NCI-H2107 treated with DMSO at 0.1 percent for 48 hours (cell line): ENCODE data around the gene HMX3.
"Not testable (repeated sequence)": the region's sequence is repeated elsewhere in the genome, so short reads cannot be mapped to it uniquely, and the experiment has no call there.

ENCODE experiments used
- DNase-seq: peaks from one replicate; lab custom pipeline; 2025; ENCODE audit not compliant: unreplicated experiment; lab: John Stamatoyannopoulos, UW

HMX3 gene

DNA sequence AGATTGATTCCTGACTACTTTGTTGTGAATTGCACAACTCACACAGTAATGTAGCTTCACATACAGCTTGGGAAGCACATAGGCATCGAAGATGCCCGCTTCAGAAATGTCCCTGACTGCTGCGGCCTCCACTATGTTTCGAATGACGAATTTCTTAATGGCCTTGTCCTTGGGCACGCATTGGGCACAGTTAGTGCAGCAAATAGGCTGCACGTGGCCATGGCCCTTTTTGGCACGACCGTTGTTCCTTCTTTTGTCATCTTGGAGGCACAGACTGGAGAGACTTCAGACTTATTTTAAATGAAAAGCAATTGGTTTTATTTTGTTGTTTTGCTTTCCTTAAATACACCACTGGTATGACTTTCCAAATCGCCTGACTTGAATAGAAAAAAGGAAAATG is 35.8 kb downstream of the HMX3 start:
- DNase-seq = not testable (repeated sequence)

DNA sequence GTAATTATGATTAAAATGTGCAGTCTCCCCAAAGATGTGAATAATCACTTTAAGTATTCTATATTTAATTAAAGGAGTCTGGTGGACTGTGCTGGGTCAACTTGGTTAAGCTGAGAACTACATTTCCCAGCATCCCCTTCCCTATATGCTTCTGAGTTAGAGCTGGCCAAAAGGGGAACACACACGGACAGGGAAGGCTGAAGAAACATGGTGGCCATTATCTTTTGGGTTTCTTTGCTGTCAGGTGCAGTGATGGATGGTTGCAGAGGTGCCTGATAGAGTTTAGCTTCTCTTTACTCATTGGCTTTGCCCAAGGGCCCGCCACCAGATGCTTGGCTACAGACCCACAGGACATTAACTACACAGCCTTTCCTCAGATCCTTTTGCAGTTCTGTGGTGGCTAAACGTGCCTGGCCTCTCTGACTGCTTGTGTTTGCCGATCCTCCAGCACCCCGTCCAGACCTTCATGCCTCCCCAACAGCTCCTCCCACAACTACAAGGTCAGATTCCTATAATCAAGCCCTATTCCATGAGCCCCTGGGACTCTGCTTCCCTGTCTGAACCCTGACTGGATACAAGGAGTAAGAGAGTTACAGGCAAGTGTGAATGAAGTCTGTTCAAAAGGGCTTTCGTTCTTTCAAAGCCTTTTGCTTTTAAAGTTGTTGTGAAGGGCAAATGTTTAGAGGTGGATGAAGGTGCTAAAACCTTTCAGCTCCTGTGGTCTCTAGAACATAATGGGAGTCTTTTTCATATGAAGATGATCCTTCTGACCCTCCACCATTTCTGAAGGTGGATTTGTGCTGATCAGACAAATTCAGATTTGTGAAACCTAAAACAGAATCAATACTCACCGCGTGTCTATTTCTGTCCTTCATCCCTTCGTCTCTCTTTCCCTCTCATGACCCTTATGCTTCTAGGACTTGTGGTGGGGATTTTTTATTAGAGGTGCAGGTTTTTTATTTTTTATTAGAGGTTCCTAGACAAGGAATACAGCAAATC is 39.9 kb downstream of the HMX3 start:
- DNase-seq = no peak

DNA sequence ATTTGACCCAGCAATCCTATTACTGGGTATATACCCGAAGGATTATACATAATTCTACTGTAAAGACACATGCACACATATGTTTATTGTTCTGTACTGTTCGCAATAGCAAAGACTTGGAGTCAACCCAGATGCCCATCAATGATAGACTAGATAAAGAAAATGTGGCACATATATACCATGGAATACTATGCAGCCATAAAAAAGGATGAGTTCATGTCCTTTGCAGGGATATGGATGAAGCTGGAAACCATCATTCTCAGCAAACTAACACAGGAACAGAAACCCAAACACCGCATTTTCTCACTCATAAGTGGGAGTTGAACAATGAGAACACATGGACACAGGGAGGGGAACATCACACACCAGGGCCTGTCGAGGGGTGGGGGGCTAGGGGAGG is 42.6 kb downstream of the HMX3 start:
- DNase-seq = not testable (repeated sequence)

DNA sequence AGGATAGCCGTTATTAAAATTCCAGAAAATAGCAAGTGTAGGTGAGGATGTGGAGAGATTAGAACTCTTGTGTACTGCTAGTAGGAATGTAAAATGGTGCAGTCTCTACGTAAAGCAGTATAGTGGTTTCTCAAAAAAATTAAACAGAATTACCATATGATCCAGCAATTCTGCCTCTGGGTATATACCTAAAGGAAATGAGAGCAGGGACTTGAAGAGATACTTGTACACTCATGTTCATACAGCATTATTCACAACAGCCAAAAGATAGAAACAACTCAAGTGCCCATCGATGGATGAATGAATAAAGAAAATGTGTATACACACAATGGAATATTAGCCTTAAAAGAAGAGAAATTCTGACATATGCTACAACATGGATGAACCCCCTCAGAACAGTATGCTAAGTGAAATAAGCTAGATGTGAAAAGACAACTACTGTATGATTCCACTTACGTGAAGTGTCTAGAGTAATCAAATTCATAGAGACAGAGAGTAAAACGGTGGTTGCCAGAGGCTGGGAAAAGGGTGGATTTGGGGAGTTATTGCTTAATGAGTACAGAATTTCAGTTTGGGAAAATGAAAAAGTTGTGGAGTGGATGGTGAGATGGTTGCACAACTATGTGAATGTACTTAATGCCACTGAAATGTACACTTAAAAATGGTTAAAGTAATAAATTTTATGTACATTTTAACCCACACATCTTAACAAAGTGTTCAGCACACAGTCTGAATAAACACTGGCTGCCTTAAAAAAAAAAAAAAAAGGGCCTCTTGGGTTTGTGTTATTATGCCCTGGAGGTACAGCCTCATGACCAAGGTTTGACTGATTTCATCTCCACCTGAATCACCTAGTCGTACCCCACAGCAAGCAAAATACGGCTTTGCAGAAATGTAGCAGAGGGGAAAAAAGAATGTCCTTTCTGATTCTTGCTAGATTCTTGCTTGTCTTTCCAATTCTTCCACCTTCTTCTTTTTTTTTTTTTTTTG is 44.6 kb downstream of the HMX3 start:
- no peak for DNase-seq

DNA sequence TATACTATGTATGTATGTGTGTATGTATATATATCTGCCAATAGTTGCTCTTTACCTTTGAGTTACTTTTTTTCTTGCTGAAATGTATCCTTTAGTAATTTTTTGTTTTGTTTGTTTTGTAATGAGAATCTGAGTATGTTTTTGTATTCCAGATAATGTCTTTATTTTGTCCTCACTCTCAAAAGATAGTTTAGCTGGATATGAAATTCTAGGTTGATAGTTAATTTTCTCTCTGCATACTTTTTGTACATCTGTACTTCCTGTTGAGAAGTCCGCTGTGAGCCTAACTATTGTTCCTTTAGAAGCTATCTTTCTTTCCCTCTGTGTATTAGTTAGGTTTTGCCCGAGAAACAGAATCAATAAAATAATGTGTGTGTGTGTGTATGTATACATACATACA is 48.0 kb downstream of the HMX3 start:
- no peak for DNase-seq

DNA sequence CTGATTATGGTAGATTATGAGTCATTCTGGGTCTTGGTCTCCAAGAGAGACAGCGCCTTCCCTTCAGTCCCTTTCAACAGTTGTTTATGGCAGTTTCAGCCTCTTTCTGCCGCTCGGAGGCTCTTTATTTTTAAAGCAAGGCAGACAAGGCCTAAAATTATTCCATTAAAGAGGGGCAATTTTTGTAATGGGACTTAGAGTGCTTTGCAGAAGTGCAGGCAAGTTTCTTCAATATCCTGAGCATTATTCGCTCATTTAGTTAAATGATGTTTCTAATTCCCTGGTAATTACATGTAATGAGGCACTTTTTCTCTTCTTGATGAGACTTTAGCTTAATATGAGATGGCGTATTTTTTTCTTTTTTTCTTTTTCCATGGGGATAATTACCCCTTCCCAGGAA is 52.0 kb downstream of the HMX3 start:
- DNase-seq = no peak
